ENCODE measurements around the gene PCSK1. TPM values are rescaled to one million over a fixed set of nuclear protein-coding genes. Genes with fewer than 3 reads are reported as not detected.

The PCSK1 gene
- total RNA-seq, 6 experiments from 2014 or later = not detected

GRCh38 chr5:96377597-96377996 lies 55.5 kb downstream of the PCSK1 start:
- Histone ChIP-seq H3K4me1 (no peaks in the 10 kb centered on the region), H3K36me3 (no peaks in the 10 kb centered on the region), H3K27me3 (no peaks in the 10 kb centered on the region), H3K9me3 (no peaks in the 10 kb centered on the region), H3K27ac (no peak overlapping the region), H3K4me3 (no peak overlapping the region)
- no peak for TF ChIP-seq CTCF (IDR thresholded peaks at IDR 0.05)
- no peak for TF ChIP-seq POLR2A (IDR thresholded peaks at IDR 0.05)
- intact Hi-C loops (cut with DNase I) = no loop called here
- DNase-seq = no peak
- no peak for ATAC-seq

GRCh38 chr5:96377167-96377566 lies 55.9 kb downstream of the PCSK1 start:
- no peaks in the 10 kb centered on the region for H3K4me1 ChIP-seq
- no peak overlapping the region for H3K4me3 ChIP-seq
- no peaks in the 10 kb centered on the region for H3K36me3 ChIP-seq
- H3K27me3 ChIP-seq = no peaks in the 10 kb centered on the region
- no peaks in the 10 kb centered on the region for H3K9me3 ChIP-seq
- no peak for DNase-seq
- intact Hi-C loops (cut with DNase I) = no loop called here
- 50% methylated on average over 2 of the region's 2 CpGs for WGBS (ENCODE audit: insufficient coverage, low coverage, low lambda C conversion rate, missing lambda C conversion rate)
- no peak for ATAC-seq
- no peak overlapping the region for H3K27ac ChIP-seq
- no peak for TF ChIP-seq CTCF (IDR thresholded peaks at IDR 0.05)
- TF ChIP-seq POLR2A (IDR thresholded peaks at IDR 0.05) = no peak

- TF ChIP-seq CTCF (IDR thresholded peaks at IDR 0.05) = no peak
- TF ChIP-seq POLR2A (IDR thresholded peaks at IDR 0.05) = no peak
- intact Hi-C loops (cut with DNase I) = no loop called here
- 88% methylated on average over 5 of the region's 5 CpGs for WGBS (ENCODE audit: insufficient coverage, low coverage, low lambda C conversion rate, missing lambda C conversion rate)
- Histone ChIP-seq H3K27me3 (no peaks in the 10 kb centered on the region), H3K36me3 (no peaks in the 10 kb centered on the region), H3K27ac (no peak overlapping the region), H3K4me1 (no peaks in the 10 kb centered on the region), H3K4me3 (no peak overlapping the region), H3K9me3 (no peaks in the 10 kb centered on the region)
- ATAC-seq = no peak
- no peak for DNase-seq
Measured at GRCh38 chr5:96374653-96375052, 58.4 kb downstream of the PCSK1 start.

- Histone ChIP-seq H3K36me3 (no peaks in the 10 kb centered on the region), H3K27me3 (no peaks in the 10 kb centered on the region), H3K4me3 (no peak overlapping the region), H3K9me3 (no peaks in the 10 kb centered on the region), H3K4me1 (no peaks in the 10 kb centered on the region), H3K27ac (no peak overlapping the region)
- intact Hi-C loops (cut with DNase I) = no loop called here
- DNase-seq (no peak), ATAC-seq (no peak)
- TF ChIP-seq POLR2A (IDR thresholded peaks at IDR 0.05) = no peak
- WGBS (ENCODE audit: insufficient coverage, low coverage, low lambda C conversion rate, missing lambda C conversion rate) = 81% methylated on average over 4 of the region's 4 CpGs
Measured at GRCh38 chr5:96373381-96373733, 59.7 kb downstream of the PCSK1 start.

- no peak for ATAC-seq
- whole genome bisulfite sequencing (ENCODE audit: insufficient coverage, low coverage, low lambda C conversion rate, missing lambda C conversion rate) = 64% methylated on average over 2 of the region's 2 CpGs
- intact Hi-C loops (cut with DNase I) = no loop called here
- Histone ChIP-seq H3K4me1 (no peaks in the 10 kb centered on the region), H3K36me3 (no peaks in the 10 kb centered on the region), H3K27ac (no peak overlapping the region), H3K27me3 (no peaks in the 10 kb centered on the region), H3K9me3 (no peaks in the 10 kb centered on the region), H3K4me3 (no peak overlapping the region)
- TF ChIP-seq CTCF (IDR thresholded peaks at IDR 0.05) = no peak
- no peak for TF ChIP-seq POLR2A (IDR thresholded peaks at IDR 0.05)
- DNase-seq = no peak
Measured at GRCh38 chr5:96372726-96373380, 60.2 kb downstream of the PCSK1 start.

Data from right lobe of liver (tissue), 6 donors.